HCT116 (cell line): Measurements from ENCODE around the gene CETN2. TPM values are rescaled to one million over a fixed set of nuclear protein-coding genes. Genes with fewer than 3 reads are reported as not detected.

ENCODE experiments used
- ATAC-seq: fragments of 200-7000 bp; cut with Tn5 transposase; 2 replicates; pipeline ENCODE4 v1.9.1; 2020; ENCODE audit warnings: mild to moderate bottlenecking, moderate library complexity
- BruUV-seq: library from RNA; stranded (reverse); fragments of 400-500 nt; replicated peaks from 2 replicates; lab custom pipeline; 2021; lab: Mats Ljungman, UMichigan
- CTCF ChIA-PET: fragments of 300-600 bp; sonication (Branson Sonifier 250); formaldehyde crosslinking; loops from one replicate; lab custom pipeline; 2021; ENCODE audit warnings: antibody characterized with exemption; lab: Charles Lee
- POLR2A ChIA-PET: fragments of 300-600, 350-600 bp; sonication (Branson Sonifier 250); formaldehyde crosslinking; loops from one replicate; lab custom pipeline; 2021; ENCODE audit warnings: antibody characterized with exemption; lab: Charles Lee
- RAD21 ChIA-PET, 2 experiments: fragments of 300-600 bp; sonication (Branson Sonifier 250); formaldehyde crosslinking; loops; one replicate each; lab custom pipeline; 2023; ENCODE audit warnings: low total read pairs in 2 of 2; ENCODE audit not compliant: uncharacterized antibody in 2 of 2, unreplicated experiment in 2 of 2, low non-redundant PET in 1 of 2; lab: Charles Lee
- DNase-seq: peaks from one replicate; pipeline ENCODE4 v3.0.0-alpha.2; 2010; ENCODE audit warnings: low read depth, low spot score
- H2AFZ ChIP-seq: fragments of 200-600 bp; shearing (Covaris generic), sonication (generic); 2 replicates; pipeline ENCODE4 v1.6.1; 2017; ENCODE audit warnings: low read depth, mixed run types, mixed read lengths, antibody characterized with exemption, low read length; ENCODE audit not compliant: poor library complexity, severe bottlenecking
- H3K27ac ChIP-seq: 2 replicates; pipeline ENCODE4 v1.5.1; 2012; ENCODE audit warnings: low read depth, low read length
- H3K27me3 ChIP-seq: fragments of 200-600 bp; sonication (generic); 2 replicates; pipeline ENCODE4 v1.6.1; 2016; ENCODE audit warnings: mixed run types, low read length, mixed read lengths; ENCODE audit not compliant: insufficient read depth
- H3K36me3 ChIP-seq, 2 experiments: fragments of 200-500 bp in 1 of 2; fragments of 200-600 bp in 1 of 2; sonication (Bioruptor generic) in 1 of 2; sonication (generic) in 1 of 2; 2 replicates each; pipeline versions ENCODE4 v1.5.1 to v1.6.1; 2014 to 2016; ENCODE audit warnings: low read length in 2 of 2, inconsistent platforms in 1 of 2, mixed read lengths in 1 of 2, mixed run types in 1 of 2; ENCODE audit not compliant: insufficient read depth in 2 of 2, control insufficient read depth in 1 of 2
- H3K4me1 ChIP-seq, 2 experiments: fragments of 200-600 bp in 1 of 2; sonication (generic) in 1 of 2; 2 replicates each; pipeline versions ENCODE4 v1.5.1 to v1.6.1; 2012 to 2017; ENCODE audit warnings: low read length in 2 of 2, inconsistent platforms in 1 of 2, mild to moderate bottlenecking in 1 of 2, mixed read lengths in 1 of 2, mixed run types in 1 of 2, moderate library complexity in 1 of 2; ENCODE audit not compliant: insufficient read depth in 2 of 2, control insufficient read depth in 1 of 2
- H3K4me2 ChIP-seq: fragments of 200-600 bp; sonication (generic); 2 replicates; pipeline ENCODE4 v1.6.1; 2017; ENCODE audit warnings: mixed run types, low read length, mixed read lengths
- H3K4me3 ChIP-seq, 2 experiments: fragments of 200-600 bp in 1 of 2; sonication (generic) in 1 of 2; replicated peaks in 1 of 2; 2 replicates each; pipeline ENCODE4 v1.5.1; 2011 to 2016; ENCODE audit warnings: low read length in 2 of 2, control low read depth in 1 of 2, low read depth in 1 of 2, mild to moderate bottlenecking in 1 of 2, mixed read lengths in 1 of 2, mixed run types in 1 of 2
- H3K79me2 ChIP-seq: fragments of 200-600 bp; sonication (generic); 2 replicates; pipeline ENCODE4 v1.6.1; 2017; ENCODE audit warnings: mild to moderate bottlenecking, mixed run types, low read length, moderate library complexity, mixed read lengths; ENCODE audit not compliant: insufficient read depth
- H3K9ac ChIP-seq: fragments of 200-600 bp; sonication (generic); 2 replicates; pipeline ENCODE4 v1.6.1; 2016; ENCODE audit warnings: low read length, mixed read lengths
- H3K9me2 ChIP-seq: fragments of 200-600 bp; sonication (generic), shearing (Covaris generic); 2 replicates; pipeline ENCODE4 v1.6.1; 2017; ENCODE audit warnings: mixed run types, mild to moderate bottlenecking, moderate library complexity; ENCODE audit not compliant: insufficient read depth
- H3K9me3 ChIP-seq, 2 experiments: fragments of 200-500 bp in 1 of 2; fragments of 200-600 bp in 1 of 2; sonication (Bioruptor generic) in 1 of 2; sonication (generic) in 1 of 2; 2 replicates each; pipeline ENCODE4 v1.6.1; 2014 to 2017; ENCODE audit warnings: low read length in 2 of 2, mixed read lengths in 2 of 2, inconsistent platforms in 1 of 2, low read depth in 1 of 2, mild to moderate bottlenecking in 1 of 2, mixed run types in 1 of 2, moderate library complexity in 1 of 2; ENCODE audit not compliant: control insufficient read depth in 1 of 2, insufficient read depth in 1 of 2
- H4K20me1 ChIP-seq: fragments of 200-600 bp; sonication (generic), shearing (Covaris generic); 2 replicates; pipeline ENCODE4 v1.6.1; 2017; ENCODE audit warnings: mixed run types, mild to moderate bottlenecking, moderate library complexity; ENCODE audit not compliant: insufficient read depth
- CTCF ChIP-seq, 3 experiments: fragments of 200-600 bp in 1 of 3; sonication (generic) in 1 of 3; IDR thresholded peaks in 2 of 3; conservative IDR thresholded peaks in 1 of 3; 2 replicates each; pipeline ENCODE4 v1.5.1; 2012 to 2017; ENCODE audit warnings: low read depth in 2 of 3, low read length in 2 of 3, antibody characterized with exemption in 1 of 3, borderline replicate concordance in 1 of 3, control low read depth in 1 of 3, mild to moderate bottlenecking in 1 of 3, mixed read lengths in 1 of 3, mixed run types in 1 of 3, moderate library complexity in 1 of 3; ENCODE audit not compliant: insufficient read depth in 1 of 3
- ELF1 ChIP-seq: IDR thresholded peaks from 2 replicates; pipeline ENCODE4 v1.6.1; 2012; ENCODE audit warnings: low read depth, borderline replicate concordance
- EZH2 ChIP-seq: fragments of 200-600 bp; sonication (generic); IDR thresholded peaks from 2 replicates; pipeline ENCODE4 v1.6.1; 2017; ENCODE audit warnings: antibody characterized with exemption, mixed run types
- EZH2phosphoT487 ChIP-seq: fragments of 200-600 bp; IDR thresholded peaks from 2 replicates; pipeline ENCODE4 v1.6.1; 2018; ENCODE audit warnings: antibody characterized with exemption, borderline replicate concordance
- FOSL1 ChIP-seq: IDR thresholded peaks from 2 replicates; pipeline ENCODE4 v1.6.1; 2012; ENCODE audit warnings: low read depth
- RAD21 ChIP-seq: IDR thresholded peaks from 2 replicates; pipeline ENCODE4 v1.6.1; 2012; ENCODE audit warnings: low read depth, mild to moderate bottlenecking
- SP1 ChIP-seq: IDR thresholded peaks from 2 replicates; pipeline ENCODE4 v1.6.1; 2012; ENCODE audit warnings: low read depth
- SRF ChIP-seq: IDR thresholded peaks from 2 replicates; pipeline ENCODE4 v1.6.1; 2012; ENCODE audit warnings: low read depth
- intact Hi-C: fragments of 100-400 bp; cut with micrococcal nuclease; formaldehyde crosslinking; loops from 2 replicates; pipeline ENCODE4 v1.10.0; 2022
- total RNA-seq: library from RNA; stranded (reverse); gene quantifications from one replicate; pipeline ENCODE4 v1.2.1, GENCODE V29; 2021; ENCODE audit not compliant: unreplicated experiment

The CETN2 gene
- total RNA-seq, 1 experiment from 2014 or later, result 20.9 TPM

GRCh38 chrX:152833378-152833777 is 2.8 kb upstream of the CETN2 start:
- Histone ChIP-seq H3K9ac (no peak overlapping the region), H3K4me1 (peaks cover 3 to 6% of the 10 kb centered on the region in 2 experiments; a peak in 1 of 4 replicates), H2AFZ (no peak overlapping the region), H3K9me2 (no peaks in the 10 kb centered on the region), H3K9me3 (no peaks in the 10 kb centered on the region), H3K4me3 (no peak overlapping the region), H3K79me2 (peaks cover 18% of the 10 kb centered on the region), H3K27me3 (no peaks in the 10 kb centered on the region), H4K20me1 (no peaks in the 10 kb centered on the region), H3K36me3 (no peaks in the 10 kb centered on the region), H3K4me2 (no peak overlapping the region), H3K27ac (no peak overlapping the region)
- CTCF ChIA-PET, result no interaction called here
- no TSS peak for BruUV-seq
- no peak for ATAC-seq
- DNase-seq, result no peak
- intact Hi-C loops, result no loop called here
- no peak for TF ChIP-seq SRF
- no peak for TF ChIP-seq EZH2phosphoT487
- TF ChIP-seq FOSL1, result no peak
- no peak for TF ChIP-seq ELF1
- TF ChIP-seq RAD21, result no peak
- TF ChIP-seq EZH2, result no peak
- RAD21 ChIA-PET, result no interaction called here
- POLR2A ChIA-PET, result no interaction called here

GRCh38 chrX:152832520-152832919 is 2.0 kb upstream of the CETN2 start:
- RAD21 ChIA-PET, result no interaction called here

More at GRCh38 chrX:152832520-152832919, 2.0 kb upstream of the CETN2 start:
- H3K4me1 ChIP-seq, result peaks cover 3 to 6% of the 10 kb centered on the region in 2 experiments; a peak in 1 of 4 replicates
- no TSS peak for BruUV-seq
- H3K9me3 ChIP-seq, result no peaks in the 10 kb centered on the region
- TF ChIP-seq CTCF (IDR thresholded peaks at IDR 0.05 in 2 of 3, conservative IDR thresholded peaks at IDR 0.05 in 1 of 3; ENCODE audit: borderline replicate concordance in 1 of 3, insufficient read depth in 1 of 3, low read depth in 2 of 3, low read length in 2 of 3) (no peak), SP1 (no peak)
- no peaks in the 10 kb centered on the region for H3K27me3 ChIP-seq
- ChIA-PET CTCF (no interaction called here), POLR2A (no interaction called here)
- no peak overlapping the region for H3K4me3 ChIP-seq
- DNase-seq (no peak), ATAC-seq (no peak)
- H3K9ac ChIP-seq, result no peak overlapping the region
- H3K36me3 ChIP-seq, result no peaks in the 10 kb centered on the region
- H3K4me2 ChIP-seq, result peak overlapping the region; percentile 81; the same call in 1 of the 2 replicates
- H3K27ac ChIP-seq, result no peak overlapping the region
- no peaks in the 10 kb centered on the region for H3K9me2 ChIP-seq
- intact Hi-C loops, result no loop called here
- peaks cover 18% of the 10 kb centered on the region for H3K79me2 ChIP-seq
- no peak overlapping the region for H2AFZ ChIP-seq
- no peaks in the 10 kb centered on the region for H4K20me1 ChIP-seq
